GM19463 (cell line): ENCODE measurements around the gene PRDM16.

Experiments used
- ATAC-seq: cut with Tn5 transposase; IDR thresholded peaks from one replicate; pipeline ENCODE4 v1.9.1; 2021; ENCODE audit warnings: mild to moderate bottlenecking, moderate library complexity; ENCODE audit not compliant: unreplicated experiment

The PRDM16 gene

DNA sequence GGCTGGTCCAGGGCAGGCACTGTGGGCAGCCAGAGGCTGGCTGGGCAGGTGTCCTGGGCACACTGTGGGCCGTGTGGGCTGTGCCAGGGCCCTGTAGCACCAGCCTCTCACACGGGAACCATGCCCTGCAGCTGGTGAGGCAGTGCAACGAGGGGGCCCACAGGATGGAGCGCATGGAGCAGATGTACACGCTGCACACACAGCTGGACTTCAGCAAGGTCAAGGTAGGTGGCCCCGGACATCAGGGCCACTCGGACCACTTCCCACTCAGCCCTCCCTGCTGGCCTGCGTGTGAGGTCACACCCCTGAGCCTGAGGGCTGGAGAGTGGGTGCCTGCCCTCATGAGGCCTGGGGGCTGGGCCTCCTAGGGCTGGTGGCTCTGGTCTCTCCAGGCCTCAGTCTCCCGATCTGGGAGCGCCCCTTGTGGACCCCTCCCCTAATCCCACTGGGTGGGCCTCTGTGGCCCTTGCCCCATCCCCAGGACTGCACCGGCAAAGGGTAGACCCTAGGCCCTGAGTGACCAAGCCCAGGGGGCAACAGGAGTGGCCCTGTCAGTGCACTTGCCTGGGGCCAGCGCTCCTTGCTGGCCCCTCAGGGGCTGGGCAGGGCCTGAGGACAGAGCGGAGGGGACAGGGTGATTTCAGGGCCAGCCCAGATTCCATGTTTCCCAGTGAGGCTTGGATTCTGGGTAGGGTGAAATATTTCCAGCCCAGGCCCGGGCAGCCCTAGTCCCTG is 407.0 kb downstream of the PRDM16 start:
- ATAC-seq, result no peak

DNA sequence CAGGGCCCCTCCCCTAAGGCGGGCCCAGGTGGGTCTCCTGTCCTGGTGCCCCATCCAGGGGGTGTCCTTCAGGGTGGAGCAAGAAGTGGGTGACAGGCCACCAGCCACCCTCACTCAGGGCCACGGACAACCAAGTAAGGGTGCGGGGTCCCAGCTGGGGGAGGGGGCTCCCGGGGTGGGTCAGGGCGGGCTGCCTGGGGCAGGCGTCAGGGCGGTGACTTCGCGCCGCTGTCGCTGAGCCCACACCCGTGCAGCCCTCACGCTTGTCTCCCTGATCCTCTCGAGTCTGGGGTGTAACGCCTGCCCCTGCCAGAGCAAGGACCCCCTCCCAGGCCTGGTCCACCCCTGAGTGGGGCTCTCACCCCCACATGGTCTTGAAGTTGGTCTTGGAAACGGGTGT is 407.7 kb downstream of the PRDM16 start:
- ATAC-seq, result no peak

DNA sequence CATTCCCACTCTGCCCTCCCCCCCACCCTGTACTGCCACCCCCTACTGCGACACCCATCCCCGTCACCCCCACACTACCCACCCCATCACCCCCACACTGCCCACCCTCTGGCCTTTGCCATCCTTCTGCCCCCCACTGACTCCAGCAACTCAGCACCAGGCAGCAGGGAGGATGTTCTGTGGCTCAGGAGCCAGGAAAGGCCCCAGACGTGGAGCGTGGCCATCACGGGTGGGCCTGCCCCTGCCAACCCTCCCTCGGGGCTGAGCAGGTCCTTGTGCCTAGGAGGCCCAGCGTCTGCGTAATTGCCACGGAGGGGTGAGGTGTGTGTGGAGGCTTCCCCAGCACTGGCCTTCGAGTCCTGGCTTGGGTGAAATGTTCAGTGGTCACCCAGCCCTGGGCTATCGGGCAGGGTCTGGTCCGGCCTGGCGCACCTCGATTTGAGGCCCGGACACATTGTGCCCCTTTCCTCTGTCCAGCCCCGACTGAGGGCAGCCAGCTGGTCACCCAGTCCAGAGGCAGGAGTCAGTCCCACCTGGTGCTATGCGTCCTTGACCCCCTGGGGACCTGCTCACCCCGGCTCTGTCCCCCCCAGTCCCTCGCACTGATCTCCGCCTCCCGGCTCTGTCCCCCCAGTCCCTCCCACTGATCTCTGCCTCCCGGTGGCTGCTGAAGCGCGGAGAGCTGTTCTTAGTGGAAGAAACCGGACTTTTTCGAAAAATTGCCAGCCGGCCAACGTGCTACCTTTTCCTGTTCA is 408.4 kb downstream of the PRDM16 start:
- ATAC-seq, result no peak

DNA sequence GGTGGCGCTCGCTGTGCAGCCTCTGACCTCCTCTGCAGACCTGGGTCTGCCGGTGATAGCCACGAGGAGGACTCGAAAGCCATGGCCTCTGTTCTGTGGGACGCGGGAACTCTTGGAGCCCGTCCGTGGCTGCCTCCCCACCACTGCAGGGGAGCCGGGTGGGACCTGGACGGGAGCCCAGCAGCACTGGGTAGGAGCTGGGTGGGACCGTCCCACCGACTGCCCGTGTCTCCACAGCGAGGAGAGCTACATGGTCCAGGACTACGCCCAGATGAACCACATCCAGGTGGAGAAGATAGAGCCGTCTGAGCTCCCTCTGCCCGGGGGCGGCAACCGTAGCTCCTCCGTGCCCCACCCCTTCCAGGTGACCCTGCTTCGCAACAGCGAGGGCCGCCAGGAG is 409.2 kb downstream of the PRDM16 start:
- ATAC-seq, result no peak

DNA sequence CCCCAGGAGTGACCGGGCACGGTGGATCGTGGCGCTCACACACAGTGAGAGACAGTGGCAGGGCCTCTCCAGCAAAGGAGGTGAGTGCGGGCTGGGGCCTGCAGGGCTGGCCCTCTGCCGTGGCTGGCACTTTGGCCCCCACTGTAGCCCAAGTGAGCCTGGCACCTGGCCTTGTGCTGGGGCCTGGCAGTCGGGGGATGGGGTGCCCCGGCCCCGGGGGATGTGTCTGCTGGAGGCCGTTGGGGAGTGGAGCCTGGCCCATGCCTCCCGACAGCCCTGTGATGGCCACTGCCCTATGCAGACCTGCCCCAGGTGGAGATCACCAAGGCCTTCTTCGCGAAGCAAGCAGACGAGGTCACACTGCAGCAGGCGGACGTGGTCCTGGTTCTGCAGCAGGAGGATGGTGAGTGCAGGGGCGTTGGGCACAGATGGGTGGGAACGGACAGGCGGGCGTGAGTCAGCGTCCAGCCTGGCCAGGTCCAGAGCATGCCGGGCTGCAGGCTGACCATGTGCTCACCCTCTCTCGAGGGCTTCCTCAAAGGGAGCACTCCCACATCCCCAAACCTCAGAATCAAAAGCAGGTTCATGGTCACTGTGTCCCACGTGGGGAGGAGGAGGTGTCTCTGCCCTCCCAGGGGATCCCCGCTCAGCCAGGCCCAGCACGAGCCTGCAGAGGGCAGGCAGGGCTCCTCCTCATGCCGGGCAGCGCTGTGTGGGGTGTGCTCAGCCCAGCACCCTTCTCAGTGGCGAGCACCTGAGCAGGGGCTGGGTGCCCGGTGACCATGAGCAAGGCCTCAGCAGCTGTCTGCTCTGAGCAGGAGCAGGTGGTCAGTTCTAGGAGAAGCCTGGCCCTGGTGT is 410.7 kb downstream of the PRDM16 start:
- ATAC-seq, result no peak

DNA sequence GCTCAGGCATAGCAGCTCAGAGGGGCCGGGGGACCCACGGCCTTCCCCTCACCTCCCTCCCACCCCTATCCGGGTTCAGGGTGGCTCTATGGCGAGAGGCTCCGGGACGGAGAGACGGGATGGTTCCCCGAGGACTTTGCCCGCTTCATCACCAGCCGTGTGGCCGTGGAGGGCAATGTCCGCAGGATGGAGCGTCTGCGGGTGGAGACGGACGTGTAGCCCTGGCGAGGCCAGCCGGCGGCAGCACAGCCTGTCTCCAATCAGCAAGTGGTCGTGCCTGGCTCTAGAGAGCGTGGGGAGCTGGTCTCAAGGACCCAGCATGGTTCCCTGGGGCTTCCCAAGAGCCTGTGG is 411.3 kb downstream of the PRDM16 start:
- ATAC-seq, result no peak

DNA sequence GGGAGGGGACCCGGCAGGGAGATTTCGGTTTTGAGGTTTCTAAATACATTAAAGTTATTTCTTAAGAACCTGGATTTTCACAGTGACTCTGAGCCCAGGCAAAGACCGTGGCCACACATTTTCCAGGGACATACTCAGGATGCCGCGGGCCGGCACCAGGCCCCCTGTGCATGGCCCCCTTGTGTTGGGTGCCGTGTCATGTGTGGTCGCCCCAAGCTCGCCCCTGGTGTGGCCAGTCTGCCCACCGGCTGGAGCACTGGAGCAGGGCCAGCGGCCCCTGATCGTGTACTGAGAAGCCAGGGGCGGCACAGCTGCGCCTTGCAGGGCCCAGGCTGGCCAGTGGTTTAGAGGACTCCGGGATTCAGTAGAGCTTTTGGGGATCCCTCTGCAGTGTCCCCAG is 412.0 kb downstream of the PRDM16 start:
- no peak for ATAC-seq

DNA sequence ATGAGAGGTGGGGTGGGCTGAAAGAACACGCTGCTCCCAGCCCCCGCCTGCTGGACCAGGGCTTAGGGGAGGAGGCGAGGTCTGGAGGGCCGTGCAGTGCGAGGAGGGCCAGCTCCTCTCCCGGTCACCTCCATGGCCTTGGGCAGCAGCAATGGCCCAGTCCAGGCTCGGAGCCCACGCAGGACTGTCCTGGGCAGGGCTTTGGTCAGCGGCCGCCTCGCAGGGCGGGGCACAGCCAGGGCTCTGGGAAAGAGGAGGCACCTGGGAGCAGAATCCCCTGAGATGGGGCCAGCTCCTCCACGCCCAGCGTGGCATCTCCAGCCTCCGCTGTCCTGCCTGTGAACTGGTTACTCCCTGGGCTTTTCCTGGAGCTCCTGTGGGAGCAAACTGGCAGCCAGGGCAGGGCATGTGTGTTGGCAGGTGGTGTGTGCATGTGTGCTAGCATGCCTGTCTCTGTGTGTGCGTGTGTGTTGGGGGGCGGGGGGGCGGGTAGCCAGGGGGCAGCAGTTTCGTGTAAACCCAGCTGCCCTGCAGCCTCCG is 412.9 kb downstream of the PRDM16 start:
- no peak for ATAC-seq

DNA sequence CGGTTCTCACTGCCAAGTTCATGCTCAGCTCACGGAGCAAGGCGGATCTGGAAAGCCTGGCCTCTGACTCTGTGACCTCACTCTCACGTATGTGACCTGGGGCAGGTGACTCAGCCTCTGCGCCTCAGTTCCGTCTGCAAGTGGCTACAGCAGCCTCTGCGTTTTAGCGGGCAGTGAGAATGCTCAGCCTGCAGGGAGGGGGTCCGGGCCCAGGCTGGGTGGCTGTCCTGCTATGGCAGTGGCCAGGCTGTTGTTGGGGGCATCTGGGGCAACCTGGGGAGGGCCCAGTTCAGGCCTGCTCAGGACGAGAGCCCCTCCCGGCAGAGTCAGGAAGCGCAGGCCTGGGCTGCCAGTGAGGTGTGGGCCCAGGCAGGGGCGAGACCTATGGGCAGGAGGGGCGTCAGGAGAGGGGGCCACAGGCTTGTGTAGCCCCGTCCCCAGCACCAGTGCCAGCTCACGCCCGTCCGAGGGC is 413.4 kb downstream of the PRDM16 start:
- ATAC-seq, result no peak

DNA sequence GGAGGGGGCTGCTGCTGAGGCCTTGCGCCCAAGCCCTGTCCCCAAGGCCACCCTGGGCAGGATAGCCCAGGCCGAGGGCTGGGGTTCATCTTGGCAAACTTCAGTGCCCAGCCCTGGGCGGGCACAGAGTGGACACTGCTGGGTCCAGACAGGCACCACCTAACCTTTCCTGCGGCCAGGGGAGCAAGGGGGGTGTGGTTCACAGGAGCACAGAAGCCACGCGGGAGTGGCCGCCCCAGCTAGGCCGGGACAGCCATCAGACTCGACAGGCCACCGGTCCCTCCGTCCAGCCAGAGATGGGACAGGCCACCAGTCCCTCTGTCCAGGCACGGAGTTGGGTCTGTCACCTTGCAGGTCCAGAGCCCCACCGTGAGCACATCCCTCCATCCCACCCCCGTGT is 414.4 kb downstream of the PRDM16 start:
- no peak for ATAC-seq

DNA sequence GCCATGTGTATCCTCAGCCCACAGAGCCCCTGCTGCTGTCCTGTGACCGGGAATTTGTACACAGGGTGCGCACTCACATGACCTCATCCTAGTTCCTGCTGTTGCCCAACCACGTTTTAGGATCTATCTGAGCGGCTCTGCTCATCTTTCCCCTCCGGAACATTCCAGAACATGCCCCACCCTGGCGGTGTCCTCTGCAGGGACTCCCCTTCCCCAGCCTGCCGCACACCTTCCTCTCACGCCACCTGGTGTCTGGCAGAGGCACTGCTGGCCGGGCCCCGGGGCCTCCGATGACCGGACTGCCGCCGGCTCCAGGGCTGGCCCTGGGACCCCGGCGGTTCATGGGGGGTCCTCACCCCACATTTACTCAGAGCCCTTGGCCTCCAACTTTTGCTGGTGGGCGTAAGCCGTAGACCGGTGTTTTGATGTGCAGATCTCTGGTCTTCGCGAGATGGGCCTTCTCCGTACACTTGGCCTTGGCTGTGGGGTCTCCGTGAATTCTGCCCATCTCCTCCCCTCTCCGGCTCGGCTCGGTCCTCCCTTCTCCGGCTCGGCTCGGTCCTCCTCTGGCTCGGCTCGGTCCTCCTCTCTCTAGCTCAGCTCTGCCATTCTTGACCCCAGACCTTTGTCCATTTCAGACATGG is 414.9 kb downstream of the PRDM16 start:
- ATAC-seq, result no peak

DNA sequence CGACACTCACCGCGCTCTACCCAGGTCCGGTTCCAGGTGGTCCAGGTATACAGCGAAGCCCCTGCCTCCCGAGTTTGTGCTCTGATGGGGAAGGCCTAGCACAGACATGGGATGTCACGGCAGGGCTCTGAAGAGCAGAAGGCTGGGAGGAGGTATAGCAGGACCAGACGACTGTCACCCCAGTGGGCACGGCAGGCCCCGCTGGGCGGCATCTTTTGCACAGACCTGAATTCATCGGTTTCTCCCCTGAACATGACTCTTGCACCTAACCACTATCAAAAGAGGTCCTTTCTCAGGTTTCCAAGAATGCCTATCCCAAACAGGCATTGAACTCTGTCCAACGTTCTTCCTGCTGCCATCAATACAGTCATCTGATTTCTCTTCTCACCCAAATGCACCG is 416.0 kb downstream of the PRDM16 start:
- ATAC-seq, result no peak
